AG09319 (cell line): ENCODE data around the gene ARHGAP26.

Experiments used
- DNase-seq: peaks from one replicate; pipeline ENCODE4 v3.0.0-alpha.2; 2010; ENCODE audit warnings: low read depth; ENCODE audit errors: extremely low read depth
- TF ChIP-seq, protein P1 (sequence below): IDR thresholded peaks from 2 replicates; pipeline ENCODE4 v1.5.1; 2011; ENCODE audit warnings: low read depth, mild to moderate bottlenecking, inconsistent platforms, low read length, moderate library complexity

Gene ARHGAP26

DNA sequence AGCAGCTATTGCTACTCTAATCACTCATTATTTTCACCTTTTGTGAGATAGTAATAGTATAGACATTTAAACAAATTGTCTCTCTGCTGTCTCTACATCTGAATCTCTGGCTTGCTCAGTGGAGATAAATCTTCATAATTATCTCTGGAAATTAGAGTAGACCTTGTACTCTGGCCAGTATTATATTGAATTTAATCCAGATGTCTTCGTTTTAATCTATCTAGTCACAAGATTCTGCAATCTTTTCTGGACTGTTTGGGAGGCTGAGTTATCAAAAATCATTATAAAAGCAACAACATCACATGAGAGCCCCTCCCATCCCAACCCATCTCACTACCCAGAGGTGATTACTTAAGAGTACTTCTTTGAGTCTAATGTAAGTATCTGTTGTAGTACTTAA, 19.0 kb downstream of the ARHGAP26 start:
- TF ChIP-seq, protein P1, sequence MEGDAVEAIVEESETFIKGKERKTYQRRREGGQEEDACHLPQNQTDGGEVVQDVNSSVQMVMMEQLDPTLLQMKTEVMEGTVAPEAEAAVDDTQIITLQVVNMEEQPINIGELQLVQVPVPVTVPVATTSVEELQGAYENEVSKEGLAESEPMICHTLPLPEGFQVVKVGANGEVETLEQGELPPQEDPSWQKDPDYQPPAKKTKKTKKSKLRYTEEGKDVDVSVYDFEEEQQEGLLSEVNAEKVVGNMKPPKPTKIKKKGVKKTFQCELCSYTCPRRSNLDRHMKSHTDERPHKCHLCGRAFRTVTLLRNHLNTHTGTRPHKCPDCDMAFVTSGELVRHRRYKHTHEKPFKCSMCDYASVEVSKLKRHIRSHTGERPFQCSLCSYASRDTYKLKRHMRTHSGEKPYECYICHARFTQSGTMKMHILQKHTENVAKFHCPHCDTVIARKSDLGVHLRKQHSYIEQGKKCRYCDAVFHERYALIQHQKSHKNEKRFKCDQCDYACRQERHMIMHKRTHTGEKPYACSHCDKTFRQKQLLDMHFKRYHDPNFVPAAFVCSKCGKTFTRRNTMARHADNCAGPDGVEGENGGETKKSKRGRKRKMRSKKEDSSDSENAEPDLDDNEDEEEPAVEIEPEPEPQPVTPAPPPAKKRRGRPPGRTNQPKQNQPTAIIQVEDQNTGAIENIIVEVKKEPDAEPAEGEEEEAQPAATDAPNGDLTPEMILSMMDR, result no peak
- DNase-seq, result no peak

DNA sequence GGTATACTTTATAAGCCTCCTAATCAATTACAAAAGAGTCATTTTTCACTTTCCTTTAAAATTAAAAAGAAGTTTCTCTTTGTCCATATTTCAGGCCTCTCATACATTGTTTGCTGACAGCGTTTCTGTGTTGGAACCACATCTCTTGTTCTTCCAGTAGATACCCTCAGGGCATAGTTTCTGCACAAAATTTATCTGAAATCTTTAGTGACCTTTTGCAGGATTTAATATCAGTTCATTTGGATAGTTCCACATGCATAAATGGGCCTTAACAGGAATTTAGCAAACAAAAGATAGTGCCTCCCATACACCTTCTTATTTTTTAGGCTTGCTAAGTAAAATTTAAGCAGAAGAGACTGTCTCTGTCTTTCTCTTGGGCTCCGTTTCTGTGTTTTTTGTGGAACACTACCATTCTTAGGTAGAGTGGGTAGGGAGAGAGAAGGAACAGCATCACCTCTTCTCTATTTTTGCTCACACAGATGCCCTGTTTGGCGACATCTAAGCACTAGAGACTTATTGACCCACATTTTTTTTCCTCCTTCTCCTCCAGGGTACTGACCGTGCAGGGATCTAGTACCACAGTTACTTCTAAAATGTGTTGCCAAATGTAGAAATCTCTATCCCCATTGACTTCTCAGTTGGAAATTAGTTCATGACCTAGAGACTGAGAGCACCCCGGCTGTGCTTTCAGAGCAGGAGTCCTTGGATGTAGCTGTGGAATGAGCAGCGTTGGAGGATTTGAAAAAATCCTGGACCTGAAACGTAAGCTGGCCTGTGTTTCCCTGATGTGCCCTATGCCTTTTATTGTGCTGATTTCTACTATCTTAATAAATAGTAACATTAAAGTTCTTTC, 22.1 kb downstream of the ARHGAP26 start:
- no peak for DNase-seq
- TF ChIP-seq, protein P1, result no peak

DNA sequence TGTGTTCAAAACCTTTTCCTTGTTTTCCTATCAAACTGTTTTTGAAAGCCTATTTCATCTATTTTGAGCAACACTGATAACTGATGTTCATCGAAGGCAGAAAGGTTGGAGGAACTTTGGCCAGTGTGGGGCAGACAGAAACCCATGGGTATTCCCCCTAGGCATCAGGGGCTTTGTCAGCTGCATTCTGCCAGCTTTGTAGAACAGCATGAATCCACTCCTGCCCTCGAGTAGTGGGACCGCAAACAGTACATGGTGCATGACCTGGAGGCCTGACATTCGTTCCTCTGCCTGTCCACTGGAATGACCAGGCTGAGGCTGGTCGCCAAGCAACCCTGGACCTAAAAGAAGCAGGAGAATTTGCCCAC, 22.7 kb downstream of the ARHGAP26 start:
- TF ChIP-seq, protein P1, result no peak
- DNase-seq, result no peak

DNA sequence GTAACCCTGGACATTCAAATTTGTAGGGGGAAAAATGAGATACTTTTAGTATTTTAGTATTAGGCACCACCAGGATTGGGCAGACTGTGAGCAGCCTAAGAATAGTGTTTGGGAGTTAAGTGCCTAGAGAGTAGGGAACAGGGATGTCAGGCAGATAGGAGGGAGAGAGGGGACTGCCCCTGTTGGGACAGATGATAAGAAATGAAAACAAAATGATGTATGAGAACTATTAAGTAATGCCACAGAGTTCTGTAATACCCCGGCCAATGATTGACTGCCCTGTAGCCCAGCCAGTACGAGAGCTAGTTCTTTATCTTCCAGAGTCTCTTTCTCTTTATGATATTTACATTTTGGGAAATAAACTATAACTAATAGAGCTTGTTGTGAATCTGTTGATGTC, 24.4 kb downstream of the ARHGAP26 start:
- TF ChIP-seq, protein P1, result no peak
- DNase-seq, result no peak

DNA sequence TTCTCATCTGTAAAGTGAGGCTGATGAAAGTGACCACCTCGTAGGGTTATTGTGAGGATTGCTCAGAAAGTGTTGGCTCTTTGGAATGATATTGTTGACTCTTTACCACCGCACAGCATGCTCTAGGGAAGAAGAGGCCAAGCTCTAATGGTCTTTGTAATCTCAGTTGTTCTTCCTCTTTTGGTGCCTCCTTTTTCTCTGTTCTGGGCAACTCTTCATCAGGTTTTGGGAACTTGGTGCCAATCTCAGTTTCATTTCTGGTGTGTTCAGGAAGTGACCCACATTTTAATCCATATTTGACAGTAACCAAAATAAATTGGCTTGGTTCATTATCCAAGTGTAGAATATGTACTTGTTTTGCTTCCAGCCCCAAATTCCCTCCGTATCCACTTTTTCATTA, 25.1 kb downstream of the ARHGAP26 start:
- no peak for DNase-seq
- TF ChIP-seq, protein P1, result no peak

DNA sequence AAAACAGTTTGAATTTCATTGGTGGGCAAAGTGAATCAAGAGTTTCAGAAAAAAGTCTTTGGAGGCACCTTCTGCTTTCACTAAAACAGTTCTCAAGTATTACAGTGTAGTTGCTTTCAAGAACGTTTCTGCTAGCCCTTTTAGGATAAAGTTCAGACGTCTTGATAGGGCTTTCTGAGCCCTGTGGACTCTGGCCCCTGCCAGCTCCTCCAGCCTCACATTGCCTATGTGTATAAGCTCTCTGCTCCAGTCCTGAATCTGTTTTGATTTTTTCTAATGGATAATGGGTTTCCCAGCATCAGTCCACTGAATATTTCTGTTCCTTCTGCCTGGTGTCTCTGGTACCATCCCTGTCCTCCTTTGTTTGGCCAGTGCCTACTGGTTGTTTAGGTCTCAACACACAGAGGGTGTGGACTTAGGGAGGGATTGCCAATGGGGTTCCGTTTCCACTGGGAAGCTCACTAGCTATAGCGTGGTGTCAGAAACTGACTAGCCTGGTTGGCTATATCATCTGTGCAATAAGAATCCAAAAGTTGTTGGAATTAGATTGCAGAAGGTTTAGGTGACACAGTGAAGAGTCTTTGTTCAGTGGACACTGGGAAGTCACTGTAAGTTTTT, 26.4 kb downstream of the ARHGAP26 start:
- TF ChIP-seq, protein P1, result no peak
- no peak for DNase-seq

DNA sequence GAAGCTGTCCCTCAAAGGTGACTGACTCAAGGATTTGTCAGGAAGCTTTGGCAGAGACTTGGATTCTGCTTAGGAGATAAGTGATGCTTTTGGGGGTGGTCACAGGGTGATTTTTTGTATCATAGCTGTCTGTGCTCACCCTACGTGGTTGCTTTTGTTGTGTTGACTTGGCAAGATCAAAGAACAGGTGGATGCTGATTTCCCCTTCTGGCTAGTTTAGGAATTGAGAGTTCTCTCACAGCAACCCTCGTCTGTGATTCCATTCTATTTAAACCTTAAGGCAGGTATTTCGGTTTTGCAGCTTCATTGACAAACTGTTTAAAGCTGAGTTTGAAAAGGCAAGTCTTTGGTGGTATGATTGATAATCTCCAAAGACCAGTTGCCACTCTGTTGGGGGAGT, 27.2 kb downstream of the ARHGAP26 start:
- TF ChIP-seq, protein P1, result no peak
- no peak for DNase-seq
